ENCODE results near the gene NAXE. TPM values are rescaled to one million over a fixed set of nuclear protein-coding genes. Genes with fewer than 3 reads are reported as not detected.

NAXE gene
- polyA plus RNA-seq, 2 of the 4 experiments (the other 2 are of a cell fraction): 81.4 to 119 TPM

- H3K4me2 ChIP-seq: no peak within 1 kb of the TSS
- ChIA-PET CTCF (interaction anchor here (0.6 to 25.7 kb wide), 25 partner anchors 6 to 306 kb away, joined by 3 to 495 read pairs (median 4); partner anchors contain the start of genes BCAN and NES), POLR2A (no interaction called here)
- FAIRE-seq: no peak
- peaks cover 15% of the 10 kb centered on the region for H3K4me1 ChIP-seq
- peak; percentile 72 to 78 for ATAC-seq
- TF ChIP-seq RAD21 (conservative IDR thresholded peaks at IDR 0.05 in 1 of 2, IDR thresholded peaks at IDR 0.05 in 1 of 2): peak in 1 of 2 experiments; percentile 20; a peak in 1 of 5 replicates
- TF ChIP-seq USF2 (IDR thresholded peaks at IDR 0.05): no peak
- TF ChIP-seq ZNF302 (CRISPR knock-in tag; IDR thresholded peaks at IDR 0.05): no peak
- no peak for TF ChIP-seq HMGXB4 (CRISPR knock-in tag; IDR thresholded peaks at IDR 0.05; ENCODE audit: borderline replicate concordance)
- TF ChIP-seq BCL3 (IDR thresholded peaks at IDR 0.05): no peak
- no peak for TF ChIP-seq EP300 (IDR thresholded peaks at IDR 0.05)
- no peak for TF ChIP-seq POLR2A (IDR thresholded peaks at IDR 0.05; ENCODE audit: low read length)
- TF ChIP-seq CEBPB (IDR thresholded peaks at IDR 0.05): no peak
- no peak for TF ChIP-seq FOXS1 (CRISPR knock-in tag; IDR thresholded peaks at IDR 0.05)
- TF ChIP-seq HDAC2 (IDR thresholded peaks at IDR 0.05): no peak
- TF ChIP-seq CTCF (IDR thresholded peaks at IDR 0.05): peak; percentile 54
- peak; percentile 35; the same call in 1 of the 3 replicates for TF ChIP-seq SMC3 (IDR thresholded peaks at IDR 0.05)
- no peak for TF ChIP-seq MAFK (IDR thresholded peaks at IDR 0.05; ENCODE audit: partially characterized antibody)
- no peak for TF ChIP-seq RARB (CRISPR knock-in tag; IDR thresholded peaks at IDR 0.05)
- H3K27ac ChIP-seq: no peak within 1 kb of the TSS; a peak in 1 of 6 replicates
- DNase-seq (ENCODE audit: low read depth in 1 of 2, low spot score in 1 of 2): peak; percentile 50 to 56
- 6% methylated on average over 7 of the region's 7 CpGs for WGBS (ENCODE audit: missing lambda C conversion rate)
- H3K9me3 ChIP-seq: no peaks in the 10 kb centered on the region
- H3K4me3 ChIP-seq: no peak within 1 kb of the TSS
These were observed 27.4 kb downstream of the NAXE start, which contains the start of gene HAPLN2 for GRCh38 chr1:156618853-156619581. HAPLN2 (plus strand) TSS chr1:156619415; CDS start chr1:156623491, 4,076 bp downstream.

- ChIA-PET POLR2A (no interaction called here), CTCF (interaction anchor here (0.6 to 25.7 kb wide), 26 partner anchors 6 to 270 kb away, joined by 3 to 495 read pairs (median 4); partner anchors contain the start of genes BCAN and NES)
- H3K27ac ChIP-seq: no peak overlapping the region; a peak in 1 of 6 replicates
- H3K9me3 ChIP-seq: no peaks in the 10 kb centered on the region
- 11% methylated on average over 6 of the region's 6 CpGs for WGBS (ENCODE audit: missing lambda C conversion rate)
- FAIRE-seq (no peak), ATAC-seq (no peak), DNase-seq (ENCODE audit: low read depth in 1 of 2, low spot score in 1 of 2) (no peak)
- no peak overlapping the region for H3K4me2 ChIP-seq
- H3K4me3 ChIP-seq: no peak overlapping the region
- no peak for TF ChIP-seq ESRRA (IDR thresholded peaks at IDR 0.05; ENCODE audit: borderline replicate concordance, low read length)
- H3K4me1 ChIP-seq: peaks cover 16% of the 10 kb centered on the region
These were observed 28.0 kb downstream of the NAXE start for GRCh38 chr1:156619582-156619955.

All from A549 (cell line).